IMR-90 (cell line): ENCODE measurements around the gene RFK. TPM values are rescaled to one million over a fixed set of nuclear protein-coding genes. Genes with fewer than 3 reads are reported as not detected.

Source experiments
- ATAC-seq: fragments of 200-7000 bp; cut with Tn5 transposase; 2 replicates; pipeline ENCODE4 v1.9.1; 2020; ENCODE audit warnings: low read depth, mild to moderate bottlenecking, moderate library complexity
- BruUV-seq: library from RNA; stranded (reverse); fragments of 400-500 nt; replicated peaks from 2 replicates; lab custom pipeline; 2021; lab: Mats Ljungman, UMichigan
- CTCF ChIA-PET: fragments of 300-600 bp; formaldehyde crosslinking; extraction: SDS; loops from one replicate; lab custom pipeline; 2021; ENCODE audit warnings: antibody characterized with exemption; lab: Yijun Ruan, JAX
- POLR2A ChIA-PET: fragments of 300-600 bp; sonication (Branson Sonifier 250); formaldehyde crosslinking; loops from one replicate; lab custom pipeline; 2022; ENCODE audit warnings: antibody characterized with exemption; ENCODE audit not compliant: unreplicated experiment; lab: Charles Lee
- DNase-seq: peaks from one replicate; pipeline ENCODE4 v3.0.0; 2013
- H2AFZ ChIP-seq: replicated peaks from 2 replicates; pipeline ENCODE3; 2013; ENCODE audit warnings: low read length, mild to moderate bottlenecking; ENCODE audit not compliant: poor library complexity
- H2AK5ac ChIP-seq: 2 replicates; pipeline ENCODE4 v1.6.1; 2013; ENCODE audit warnings: low read depth, low read length, inconsistent platforms
- H2AK9ac ChIP-seq: replicated peaks from 2 replicates; pipeline ENCODE3; 2013; ENCODE audit warnings: mild to moderate bottlenecking, low read depth, low read length, moderate library complexity; ENCODE audit not compliant: poor library complexity
- H2BK120ac ChIP-seq: 2 replicates; pipeline ENCODE4 v1.6.1; 2013; ENCODE audit warnings: low read depth, low read length, inconsistent platforms
- H2BK15ac ChIP-seq: 3 replicates; pipeline ENCODE4 v1.6.1; 2013; ENCODE audit warnings: low read depth, low read length, inconsistent platforms
- H2BK20ac ChIP-seq: 2 replicates; pipeline ENCODE4 v1.6.1; 2013; ENCODE audit warnings: low read depth, mild to moderate bottlenecking, inconsistent platforms, low read length, moderate library complexity
- H2BK5ac ChIP-seq: 2 replicates; pipeline ENCODE4 v1.6.1; 2013; ENCODE audit warnings: mild to moderate bottlenecking, low read depth, low read length, inconsistent platforms; ENCODE audit not compliant: poor library complexity, severe bottlenecking
- H3K14ac ChIP-seq: replicated peaks from 2 replicates; pipeline ENCODE4 v1.6.1; 2013; ENCODE audit warnings: low read depth, low read length, inconsistent platforms
- H3K18ac ChIP-seq: 2 replicates; pipeline ENCODE4 v1.6.1; 2013; ENCODE audit warnings: low read depth, low read length, control low read depth
- H3K23ac ChIP-seq: 2 replicates; pipeline ENCODE4 v1.6.1; 2013; ENCODE audit warnings: low read depth, low read length, inconsistent platforms
- H3K27ac ChIP-seq: 2 replicates; pipeline ENCODE4 v1.5.1; 2013; ENCODE audit warnings: mild to moderate bottlenecking, control low read depth, low read length; ENCODE audit not compliant: insufficient read depth
- H3K27me3 ChIP-seq: 2 replicates; pipeline ENCODE4 v1.6.1; 2013; ENCODE audit warnings: low read length; ENCODE audit not compliant: control insufficient read depth, insufficient read depth
- H3K36me3 ChIP-seq: 2 replicates; pipeline ENCODE4 v1.6.1; 2013; ENCODE audit warnings: low read length, mixed read lengths; ENCODE audit not compliant: control insufficient read depth, insufficient read depth
- H3K4ac ChIP-seq: 2 replicates; pipeline ENCODE4 v1.6.1; 2013; ENCODE audit warnings: low read depth, low read length, inconsistent platforms
- H3K4me1 ChIP-seq: 2 replicates; pipeline ENCODE4 v1.6.1; 2013; ENCODE audit warnings: low read length, mixed read lengths; ENCODE audit not compliant: control insufficient read depth, insufficient read depth
- H3K4me2 ChIP-seq: 2 replicates; pipeline ENCODE4 v1.6.1; 2013; ENCODE audit warnings: low read depth, mild to moderate bottlenecking, control low read depth, low read length, moderate library complexity
- H3K4me3 ChIP-seq: 2 replicates; pipeline ENCODE4 v1.5.1; 2013; ENCODE audit warnings: low read depth, mild to moderate bottlenecking, control low read depth, low read length, moderate library complexity; ENCODE audit not compliant: insufficient read depth
- H3K56ac ChIP-seq: 2 replicates; pipeline ENCODE4 v1.6.1; 2013; ENCODE audit warnings: low read length, inconsistent platforms; ENCODE audit not compliant: insufficient read depth; ENCODE audit errors: extremely low read depth
- H3K79me1 ChIP-seq, 2 experiments: 2 replicates each; pipeline ENCODE4 v1.6.1; 2013; ENCODE audit warnings: low read length in 2 of 2, inconsistent platforms in 1 of 2, low read depth in 1 of 2
- H3K9ac ChIP-seq: 2 replicates; pipeline ENCODE4 v1.6.1; 2013; ENCODE audit warnings: low read depth, low read length, control low read depth
- H3K9me1 ChIP-seq: 2 replicates; pipeline ENCODE4 v1.6.1; 2013; ENCODE audit warnings: low read length, inconsistent platforms; ENCODE audit not compliant: insufficient read depth
- H3K9me3 ChIP-seq: 2 replicates; pipeline ENCODE4 v1.6.1; 2013; ENCODE audit warnings: low read length; ENCODE audit not compliant: control insufficient read depth, insufficient read depth
- H4K20me1 ChIP-seq: 2 replicates; pipeline ENCODE4 v1.6.1; 2013; ENCODE audit warnings: low read length, inconsistent platforms; ENCODE audit not compliant: insufficient read depth
- H4K5ac ChIP-seq: 2 replicates; pipeline ENCODE4 v1.6.1; 2013; ENCODE audit warnings: mild to moderate bottlenecking, low read depth, low read length, control low read depth
- H4K8ac ChIP-seq, 2 experiments: 2 replicates each; pipeline ENCODE4 v1.6.1; 2013; ENCODE audit warnings: low read depth in 2 of 2, low read length in 2 of 2, control low read depth in 1 of 2, inconsistent platforms in 1 of 2
- H4K91ac ChIP-seq: 2 replicates; pipeline ENCODE4 v1.6.1; 2013; ENCODE audit warnings: low read depth, low read length, inconsistent platforms; ENCODE audit not compliant: insufficient read depth
- BHLHE40 ChIP-seq: fragments of 150-350 bp; IDR thresholded peaks from 2 replicates; pipeline ENCODE4 v1.6.1; 2016; ENCODE audit warnings: mild to moderate bottlenecking, low read depth, low read length
- CEBPB ChIP-seq: IDR thresholded peaks from 2 replicates; pipeline ENCODE4 v1.6.1; 2012; ENCODE audit warnings: low read depth, low read length, improper control_type of control experiment
- CHD1 ChIP-seq: IDR thresholded peaks from 2 replicates; pipeline ENCODE4 v1.6.1; 2012; ENCODE audit warnings: low read depth, low read length, improper control_type of control experiment
- FOS ChIP-seq: fragments of 150-350 bp; IDR thresholded peaks from 2 replicates; pipeline ENCODE4 v1.6.1; 2016; ENCODE audit warnings: low read depth, low read length
- MAFK ChIP-seq: IDR thresholded peaks from 2 replicates; pipeline ENCODE4 v1.6.1; 2012; ENCODE audit warnings: low read depth, low read length, improper control_type of control experiment
- MAZ ChIP-seq: IDR thresholded peaks from 2 replicates; pipeline ENCODE4 v1.6.1; 2012; ENCODE audit warnings: low read depth, mild to moderate bottlenecking, low read length, improper control_type of control experiment, moderate library complexity, borderline replicate concordance
- MXI1 ChIP-seq: IDR thresholded peaks from 2 replicates; pipeline ENCODE4 v1.6.1; 2012; ENCODE audit warnings: low read depth, mild to moderate bottlenecking, low read length, moderate library complexity, borderline replicate concordance
- NFE2L2 ChIP-seq: fragments of 150-350 bp; IDR thresholded peaks from 2 replicates; pipeline ENCODE4 v1.6.1; 2016; ENCODE audit warnings: low read depth, mild to moderate bottlenecking, low read length
- RCOR1 ChIP-seq: IDR thresholded peaks from 2 replicates; pipeline ENCODE4 v1.6.1; 2012; ENCODE audit warnings: mild to moderate bottlenecking, low read length, improper control_type of control experiment; ENCODE audit not compliant: insufficient replicate concordance
- WGBS, 2 experiments: methylation state at CpG; one replicate each; pipeline versions ENCODE4 v1.1.5 to v1.1.7; 2013; ENCODE audit warnings: missing lambda C conversion rate in 2 of 2; ENCODE audit not compliant: insufficient read length in 1 of 2; ENCODE audit errors: extremely low coverage in 2 of 2; 5-methylcytosine and 5-hydroxymethylcytosine counted together
- dilution Hi-C: fragments of 300-500 bp; cut with HindIII; formaldehyde crosslinking; loops from one replicate; pipeline ENCODE4 v1.14.3; 2018; ENCODE audit warnings: low sequenced_read_pairs; ENCODE audit not compliant: unreplicated experiment
- in situ Hi-C: fragments of 300-500 bp; cut with MboI; formaldehyde crosslinking; loops from 3 replicates; pipeline ENCODE4 v1.14.3; 2019; ENCODE audit warnings: low sequenced_read_pairs, inconsistent platforms, mixed read lengths
- intact Hi-C: fragments of 100-400 bp; cut with micrococcal nuclease; formaldehyde crosslinking; loops from 2 replicates; pipeline ENCODE4 v1.10.0; 2022
- polyA plus RNA-seq, 3 experiments: library from polyadenylated mRNA; depleted of rRNA; stranded (reverse); fragments of >200 nt; gene quantifications; 2 replicates each; pipeline ENCODE4 v1.2.3, GENCODE V29; 2012; ENCODE audit warnings: low replicate concordance in 1 of 3
- total RNA-seq: library from RNA; depleted of rRNA; stranded (reverse); fragments of >200 nt; gene quantifications from 2 replicates; pipeline ENCODE4 v1.2.3, GENCODE V29; 2012

The RFK gene
- total and polyA plus RNA-seq, 2 of the 4 experiments (the other 2 are of a cell fraction): 10.3 to 13.8 TPM

DNA sequence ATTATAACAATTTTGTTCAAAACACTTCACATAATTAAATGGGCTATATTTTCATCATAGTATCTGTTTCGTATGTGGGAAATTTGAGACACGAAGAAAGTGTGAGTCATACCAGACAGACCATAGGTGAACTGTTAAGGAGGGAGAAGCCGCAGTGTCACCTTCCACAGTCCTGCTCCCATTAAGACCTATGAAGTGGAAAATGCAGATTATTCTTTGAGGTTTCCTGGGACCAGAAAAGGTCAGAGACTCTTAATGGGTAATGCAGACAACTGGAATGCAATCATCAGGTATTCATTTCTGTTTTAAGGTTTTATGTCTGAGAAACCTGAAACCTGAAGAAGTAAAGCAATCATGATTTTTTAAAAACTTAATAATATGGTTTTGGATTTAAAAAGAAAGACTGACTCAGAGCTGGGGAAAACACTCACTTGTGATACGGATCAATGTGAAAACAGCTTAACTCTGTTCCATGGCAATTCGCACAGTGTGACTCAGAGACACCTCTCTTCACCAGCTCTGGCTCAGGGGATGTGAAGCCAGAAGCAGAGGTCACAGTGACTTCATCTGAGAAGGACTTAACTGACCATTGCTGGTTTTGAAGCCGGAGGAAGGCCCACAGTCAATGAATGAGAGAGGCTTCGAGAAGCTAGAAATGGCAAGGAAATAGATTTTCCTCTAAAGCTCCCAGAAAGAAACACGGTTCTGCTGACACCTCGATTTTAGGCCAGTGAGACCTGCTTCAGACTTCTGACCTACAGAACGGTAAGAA lies 47.5 kb upstream of the RFK start:
- H3K23ac ChIP-seq: no peak overlapping the region
- TF ChIP-seq CHD1 (no peak), MAFK (peak; percentile 56), CEBPB (no peak), BHLHE40 (peak; percentile 9; the same call in 1 of the 2 replicates), MXI1 (no peak), MAZ (no peak), RCOR1 (no peak), FOS (no peak), NFE2L2 (no peak)
- BruUV-seq: no TSS peak
- H3K56ac ChIP-seq: no peak overlapping the region
- 0 out of 2 replicates have a peak overlapping the region, but pooled peaks have one; percentile 8 for H2BK120ac ChIP-seq
- no peak overlapping the region for H3K4me2 ChIP-seq
- CTCF ChIA-PET: no interaction called here
- no peaks in the 10 kb centered on the region for H3K36me3 ChIP-seq
- H2AFZ ChIP-seq: peak overlapping the region; percentile 74
- WGBS, 2 experiments: no CpG with 5 or more reads among the region's 10 CpGs
- DNase-seq (peak; percentile 92), ATAC-seq (peak; percentile 81; the same call in 1 of the 2 replicates)
- no peaks in the 10 kb centered on the region for H3K79me1 ChIP-seq
- POLR2A ChIA-PET: no interaction called here
- H4K91ac ChIP-seq: no peak overlapping the region
- H3K9me3 ChIP-seq: no peaks in the 10 kb centered on the region
- 0 out of 4 replicates have a peak overlapping the region, but pooled peaks of 1 of the 2 experiments have one; percentile 48 for H4K8ac ChIP-seq
- no peak overlapping the region for H2BK15ac ChIP-seq
- H3K18ac ChIP-seq: no peak overlapping the region
- no peak overlapping the region for H2BK5ac ChIP-seq
- peak overlapping the region; percentile 14; the same call in 1 of the 2 replicates for H2AK5ac ChIP-seq
- no peak overlapping the region for H2BK20ac ChIP-seq
- no peak overlapping the region for H3K27ac ChIP-seq
- H4K20me1 ChIP-seq: no peaks in the 10 kb centered on the region
- in situ Hi-C loops: no loop called here
- H3K14ac ChIP-seq: 0 out of 2 replicates have a peak overlapping the region, but pooled peaks have one; percentile 41
- H3K9ac ChIP-seq: no peak overlapping the region
- H3K4ac ChIP-seq: no peak overlapping the region
- H3K4me1 ChIP-seq: peaks cover 2% of the 10 kb centered on the region; the same call in 1 of the 2 replicates
- H3K9me1 ChIP-seq: no peaks in the 10 kb centered on the region
- no peak overlapping the region for H3K4me3 ChIP-seq
- H4K5ac ChIP-seq: no peak overlapping the region
- H3K27me3 ChIP-seq: no peaks in the 10 kb centered on the region
- H2AK9ac ChIP-seq: no peak overlapping the region
- dilution Hi-C loops: no loop called here
- intact Hi-C loops: no loop called here
